Upper lobe of left lung (tissue), 6 donors: ENCODE data around the gene GULP1. TPM values are rescaled to one million over a fixed set of nuclear protein-coding genes. Genes with fewer than 3 reads are reported as not detected.

Experiments
- ATAC-seq, 2 donors: fragments of 200-7000 bp; cut with Tn5 transposase; one replicate each; pipeline ENCODE4 v1.9.1; 2022; ENCODE audit warnings: mild to moderate bottlenecking in 2 of 2, moderate library complexity in 2 of 2; ENCODE audit not compliant: low FRiP score in 2 of 2
- DNase-seq, 2 donors: peaks; one replicate each; pipeline ENCODE4 v3.0.0-alpha.2; 2019 to 2020
- H3K27ac ChIP-seq, 4 donors: fragments of 200-600 bp; sonication (generic); one replicate each; pipeline ENCODE4 v1.5.1; 2016 to 2019
- H3K27me3 ChIP-seq, 4 donors: fragments of 200-600 bp; sonication (generic); one replicate each; pipeline ENCODE4 v1.5.1; 2017 to 2019
- H3K36me3 ChIP-seq, 4 donors: fragments of 200-600 bp; sonication (generic); one replicate each; pipeline ENCODE4 v1.5.1; 2016 to 2019
- H3K4me1 ChIP-seq, 4 donors: fragments of 200-600 bp; sonication (generic); one replicate each; pipeline ENCODE4 v1.5.1; 2018 to 2019
- H3K4me3 ChIP-seq, 4 donors: fragments of 200-600 bp; sonication (generic); one replicate each; pipeline ENCODE4 v1.5.1; 2017 to 2019; ENCODE audit warnings: mild to moderate bottlenecking in 2 of 4, moderate library complexity in 1 of 4
- H3K9me3 ChIP-seq, 4 donors: fragments of 200-600 bp; sonication (generic); one replicate each; pipeline ENCODE4 v1.5.1; 2018 to 2019
- EP300 ChIP-seq, 4 donors: sonication (generic); formaldehyde crosslinking; IDR thresholded peaks; one replicate each; pipeline ENCODE4 v1.5.1; 2017; ENCODE audit warnings: antibody characterized with exemption in 4 of 4, control low read depth in 2 of 4
- POLR2A ChIP-seq, 4 donors: fragments of 450-650 bp; IDR thresholded peaks; one replicate each; pipeline ENCODE4 v1.5.1; 2016 to 2017; ENCODE audit warnings: antibody characterized with exemption in 4 of 4, mild to moderate bottlenecking in 2 of 4
- POLR2AphosphoS5 ChIP-seq, 2 donors: sonication (generic); formaldehyde crosslinking; IDR thresholded peaks; one replicate each; pipeline ENCODE4 v1.5.1; 2017; ENCODE audit warnings: antibody characterized with exemption in 2 of 2
- WGBS, 2 donors: methylation state at CpG; one replicate each; pipeline ENCODE4 v1.1.5; 2017 to 2018; 5-methylcytosine and 5-hydroxymethylcytosine counted together
- total RNA-seq, 6 donors: library from RNA; depleted of rRNA in 4 of 6; stranded (reverse); fragments of >200 nt in 4 of 6; gene quantifications; one replicate each; pipeline versions ENCODE4 v1.1.0 to v1.2.1, GENCODE V29; 2016 to 2021
- TF ChIP-seq, protein P1 (sequence below), 6 experiments: fragments of 450-650 bp in 4 of 6; fragments of 200-600 bp in 2 of 6; sonication (generic) in 2 of 6; IDR thresholded peaks; one replicate each; pipeline ENCODE4 v1.5.1; 2016 to 2019; ENCODE audit warnings: antibody characterized with exemption in 6 of 6
- donor health status: DM: no; HTN: no; CAD: no; lungs with moderate emphysema.
- donor health status: DM: no; HTN: yes; CAD: no; lungs with severe emphysema.

The GULP1 gene
- total RNA-seq, 6 donors from 2014 or later, result 12.5 to 71.2 (median 32.7) TPM

DNA sequence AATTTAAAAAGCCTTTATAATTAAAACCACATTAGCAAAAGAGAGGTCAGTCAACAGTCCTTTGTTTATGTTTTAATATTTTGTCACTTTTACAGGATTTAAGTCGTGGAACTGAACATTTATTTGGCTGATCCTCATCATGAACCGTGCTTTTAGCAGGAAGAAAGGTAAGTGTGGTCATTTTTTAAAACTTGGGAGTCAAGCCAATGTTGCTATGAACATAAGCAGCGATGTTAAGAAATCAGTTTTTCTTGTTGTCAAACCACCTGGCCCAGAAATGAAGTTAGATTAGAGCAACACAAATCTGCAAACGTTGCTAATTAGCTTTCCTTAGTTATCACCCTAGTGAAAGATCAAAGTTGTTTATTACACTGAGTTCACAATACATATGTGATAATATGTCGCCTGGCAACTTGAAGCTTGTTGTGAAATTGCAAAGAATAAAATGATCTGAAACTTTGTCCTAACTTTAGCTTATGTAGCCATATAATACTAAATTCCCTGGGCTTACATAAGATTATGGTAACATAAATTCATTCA, 186.0 kb downstream of the GULP1 start:
- Histone ChIP-seq H3K27me3 (no peaks in the 10 kb centered on the region), H3K27ac (no peak overlapping the region), H3K4me1 (no peaks in the 10 kb centered on the region), H3K4me3 (no peak overlapping the region), H3K36me3 (no peaks in the 10 kb centered on the region), H3K9me3 (no peaks in the 10 kb centered on the region)
- DNase-seq (no peak), ATAC-seq (no peak)
- 60 to 62% methylated on average over 5 of the region's 5 CpGs for WGBS, 2 donors
- TF ChIP-seq EP300 (IDR thresholded peaks at IDR 0.05) (no peak), POLR2A (IDR thresholded peaks at IDR 0.05) (no peak), POLR2AphosphoS5 (IDR thresholded peaks at IDR 0.05) (no peak)
- TF ChIP-seq, protein P1, sequence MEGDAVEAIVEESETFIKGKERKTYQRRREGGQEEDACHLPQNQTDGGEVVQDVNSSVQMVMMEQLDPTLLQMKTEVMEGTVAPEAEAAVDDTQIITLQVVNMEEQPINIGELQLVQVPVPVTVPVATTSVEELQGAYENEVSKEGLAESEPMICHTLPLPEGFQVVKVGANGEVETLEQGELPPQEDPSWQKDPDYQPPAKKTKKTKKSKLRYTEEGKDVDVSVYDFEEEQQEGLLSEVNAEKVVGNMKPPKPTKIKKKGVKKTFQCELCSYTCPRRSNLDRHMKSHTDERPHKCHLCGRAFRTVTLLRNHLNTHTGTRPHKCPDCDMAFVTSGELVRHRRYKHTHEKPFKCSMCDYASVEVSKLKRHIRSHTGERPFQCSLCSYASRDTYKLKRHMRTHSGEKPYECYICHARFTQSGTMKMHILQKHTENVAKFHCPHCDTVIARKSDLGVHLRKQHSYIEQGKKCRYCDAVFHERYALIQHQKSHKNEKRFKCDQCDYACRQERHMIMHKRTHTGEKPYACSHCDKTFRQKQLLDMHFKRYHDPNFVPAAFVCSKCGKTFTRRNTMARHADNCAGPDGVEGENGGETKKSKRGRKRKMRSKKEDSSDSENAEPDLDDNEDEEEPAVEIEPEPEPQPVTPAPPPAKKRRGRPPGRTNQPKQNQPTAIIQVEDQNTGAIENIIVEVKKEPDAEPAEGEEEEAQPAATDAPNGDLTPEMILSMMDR (IDR thresholded peaks at IDR 0.05), result no peak

DNA sequence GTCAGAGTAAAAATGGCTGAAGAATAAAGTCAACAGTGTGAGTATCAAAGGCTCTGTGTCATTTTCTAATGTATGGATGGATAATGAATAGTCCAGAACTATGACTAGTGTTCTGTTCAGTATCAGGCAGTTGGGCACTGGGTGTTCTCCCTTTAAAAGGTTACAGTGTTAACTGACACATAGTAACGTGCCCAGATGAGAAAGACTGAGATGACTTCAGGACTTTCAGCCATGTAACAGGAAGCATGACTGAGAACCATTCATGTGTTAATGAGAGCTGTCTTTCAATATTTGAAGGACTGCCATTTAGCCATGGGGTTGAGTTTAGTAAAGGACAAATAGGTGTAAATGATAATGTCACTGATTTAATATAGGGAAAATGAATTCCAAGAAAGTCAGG, 187.1 kb downstream of the GULP1 start:
- Histone ChIP-seq H3K27me3 (no peaks in the 10 kb centered on the region), H3K9me3 (no peaks in the 10 kb centered on the region), H3K36me3 (no peaks in the 10 kb centered on the region), H3K27ac (no peak overlapping the region), H3K4me3 (no peak overlapping the region), H3K4me1 (no peaks in the 10 kb centered on the region)
- DNase-seq (no peak), ATAC-seq (no peak)
- 57 to 64% methylated on average over 1 of the region's 1 CpG for WGBS, 2 donors
- TF ChIP-seq EP300 (IDR thresholded peaks at IDR 0.05) (no peak), POLR2AphosphoS5 (IDR thresholded peaks at IDR 0.05) (no peak), POLR2A (IDR thresholded peaks at IDR 0.05) (no peak)
- TF ChIP-seq, protein P1 (IDR thresholded peaks at IDR 0.05), result no peak

DNA sequence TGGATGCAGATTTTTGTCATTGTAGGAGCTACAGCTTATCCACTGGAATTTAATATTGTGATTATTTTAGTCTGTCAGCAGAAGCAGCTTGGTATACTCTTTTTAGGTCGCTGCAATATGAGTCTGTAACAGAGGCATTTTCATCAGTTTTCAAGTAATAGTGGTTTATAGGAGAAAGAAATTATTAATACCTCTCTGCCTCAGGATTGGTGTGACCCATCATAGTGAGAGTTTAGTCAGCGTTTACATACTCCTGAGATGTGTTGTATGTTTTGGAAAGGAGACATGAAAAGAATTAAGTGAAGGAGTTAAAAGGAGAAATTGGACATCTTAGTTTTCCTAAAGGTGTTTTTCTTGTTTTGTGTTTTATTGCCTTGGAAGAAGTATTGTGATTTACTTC, 189.8 kb downstream of the GULP1 start:
- Histone ChIP-seq H3K4me3 (no peak overlapping the region), H3K9me3 (no peaks in the 10 kb centered on the region), H3K27me3 (no peaks in the 10 kb centered on the region), H3K4me1 (no peaks in the 10 kb centered on the region), H3K36me3 (no peaks in the 10 kb centered on the region), H3K27ac (no peak overlapping the region)
- 82 to 90% methylated on average over 2 of the region's 2 CpGs for WGBS, 2 donors
- ATAC-seq (no peak), DNase-seq (no peak)
- no peak for TF ChIP-seq POLR2A (IDR thresholded peaks at IDR 0.05)
- no peak for TF ChIP-seq EP300 (IDR thresholded peaks at IDR 0.05)
- no peak for TF ChIP-seq POLR2AphosphoS5 (IDR thresholded peaks at IDR 0.05)
- TF ChIP-seq, protein P1 (IDR thresholded peaks at IDR 0.05), result no peak

DNA sequence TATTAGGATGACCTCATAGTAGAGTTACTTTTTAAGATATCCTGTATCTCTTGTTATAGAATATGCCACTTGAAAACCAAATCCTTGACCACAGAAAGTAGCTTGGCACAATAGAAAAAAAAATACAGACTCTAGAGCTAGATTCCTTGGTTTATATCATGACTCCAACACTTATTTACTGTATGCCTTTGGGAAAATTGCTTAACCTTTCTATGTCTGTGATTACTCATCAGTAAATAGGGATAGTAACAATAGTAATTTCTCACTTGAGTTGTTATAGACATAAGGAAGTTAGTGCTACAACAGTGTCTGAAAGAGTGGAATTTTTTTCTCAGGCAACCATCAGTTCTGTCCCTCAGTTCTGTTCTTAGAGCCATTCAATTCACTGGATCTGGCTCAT, 193.8 kb downstream of the GULP1 start:
- TF ChIP-seq EP300 (IDR thresholded peaks at IDR 0.05), result no peak
- DNase-seq (no peak), ATAC-seq (no peak)
- Histone ChIP-seq H3K27ac (no peak overlapping the region), H3K27me3 (no peaks in the 10 kb centered on the region), H3K9me3 (no peaks in the 10 kb centered on the region), H3K4me3 (no peak overlapping the region), H3K4me1 (no peaks in the 10 kb centered on the region), H3K36me3 (no peaks in the 10 kb centered on the region)

DNA sequence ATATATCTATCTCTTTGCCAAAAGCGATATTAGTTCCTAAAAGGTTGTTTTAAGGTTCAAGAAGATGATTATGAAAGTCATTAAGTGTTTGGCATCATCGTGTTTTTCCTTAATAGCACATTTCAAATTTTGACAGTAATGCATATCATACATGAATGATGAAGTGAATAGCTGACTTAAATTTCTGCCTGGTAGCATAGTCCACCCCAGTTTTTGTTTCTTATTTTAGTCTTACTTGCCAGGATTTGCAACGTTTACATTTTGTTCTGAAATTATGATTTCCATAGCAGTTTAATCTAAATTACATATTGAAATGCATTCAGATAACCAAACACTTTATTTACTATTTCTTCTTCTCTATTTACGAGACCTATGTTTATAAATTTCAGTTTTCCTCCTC, 201.1 kb downstream of the GULP1 start:
- DNase-seq, result no peak
- no peak for ATAC-seq
- H3K27ac ChIP-seq, result no peak overlapping the region
- TF ChIP-seq EP300 (IDR thresholded peaks at IDR 0.05) (no peak), POLR2AphosphoS5 (IDR thresholded peaks at IDR 0.05) (no peak), POLR2A (IDR thresholded peaks at IDR 0.05) (no peak)
- TF ChIP-seq, protein P1 (IDR thresholded peaks at IDR 0.05), result no peak
- no peaks in the 10 kb centered on the region for H3K36me3 ChIP-seq
- no peaks in the 10 kb centered on the region for H3K9me3 ChIP-seq
- no peak overlapping the region for H3K4me3 ChIP-seq
- WGBS, 2 donors, result 82% methylated on average over 4 of the region's 4 CpGs
- no peaks in the 10 kb centered on the region for H3K4me1 ChIP-seq
- no peaks in the 10 kb centered on the region for H3K27me3 ChIP-seq
